BJ (cell line): Measurements from ENCODE around the gene RBP4. TPM values are rescaled to one million over a fixed set of nuclear protein-coding genes. Genes with fewer than 3 reads are reported as not detected.

Experiments used
- CTCF ChIA-PET: fragments of 350-600 bp; formaldehyde crosslinking; extraction: SDS; loops from one replicate; lab custom pipeline; 2021; ENCODE audit warnings: antibody characterized with exemption, inconsistent platforms; lab: Yijun Ruan, JAX
- POLR2A ChIA-PET: fragments of 300-600 bp; sonication (Branson Sonifier 250); formaldehyde crosslinking; extraction: SDS; loops from one replicate; lab custom pipeline; 2021; ENCODE audit warnings: antibody characterized with exemption; lab: Charles Lee
- DNase-seq: peaks from one replicate; pipeline ENCODE4 v3.0.0-alpha.2; 2011; ENCODE audit warnings: low read depth
- H3K27me3 ChIP-seq: 2 replicates; pipeline ENCODE4 v1.6.0; 2011; ENCODE audit warnings: low read length; ENCODE audit not compliant: control insufficient read depth, insufficient read depth
- H3K36me3 ChIP-seq: 2 replicates; pipeline ENCODE4 v1.5.1; 2011; ENCODE audit warnings: low read length; ENCODE audit not compliant: control insufficient read depth, insufficient read depth
- H3K4me3 ChIP-seq: 2 replicates; pipeline ENCODE4 v1.5.1; 2011; ENCODE audit warnings: low read depth, mild to moderate bottlenecking, control low read depth, low read length
- CTCF ChIP-seq: IDR thresholded peaks from 2 replicates; pipeline ENCODE4 v1.5.1; 2011; ENCODE audit warnings: low read depth, mild to moderate bottlenecking, control low read depth, inconsistent platforms, low read length, moderate library complexity; ENCODE audit not compliant: insufficient read depth
- polyA plus RNA-seq: library from polyadenylated mRNA; depleted of rRNA; stranded (reverse); fragments of >200 nt; gene quantifications from 2 replicates; pipeline ENCODE4 v1.2.3, GENCODE V29; 2011

Gene RBP4
- polyA plus RNA-seq, 1 experiment, result 0.26 TPM

- Histone ChIP-seq H3K36me3 (no peaks in the 10 kb centered on the region), H3K4me3 (no peak overlapping the region), H3K27me3 (peaks cover 8% of the 10 kb centered on the region)
- CTCF ChIA-PET, result no interaction called here
- TF ChIP-seq CTCF, result no peak
- DNase-seq, result no peak
- POLR2A ChIA-PET, result no interaction called here
Measured at GRCh38 chr10:93597075-93597599, 3.9 kb downstream of the RBP4 start.

- ChIA-PET POLR2A (no interaction called here), CTCF (no interaction called here)
- no peak; the same call in 1 of the 2 replicates for TF ChIP-seq CTCF
- DNase-seq, result no peak
- Histone ChIP-seq H3K27me3 (peaks cover 6% of the 10 kb centered on the region), H3K36me3 (no peaks in the 10 kb centered on the region), H3K4me3 (no peak overlapping the region)
Measured at GRCh38 chr10:93596539-93596938, 4.5 kb downstream of the RBP4 start.

- CTCF ChIA-PET, result no interaction called here
- POLR2A ChIA-PET, result no interaction called here
- TF ChIP-seq CTCF, result no peak
Measured at GRCh38 chr10:93595378-93596161, 5.5 kb downstream of the RBP4 start.

GRCh38 chr10:93594518-93594917 lies 6.5 kb downstream of the RBP4 start:
- ChIA-PET POLR2A (no interaction called here), CTCF (no interaction called here)
- Histone ChIP-seq H3K4me3 (no peak overlapping the region), H3K27me3 (peaks cover 9% of the 10 kb centered on the region), H3K36me3 (no peaks in the 10 kb centered on the region)
- no peak for DNase-seq
- no peak for TF ChIP-seq CTCF

More at GRCh38 chr10:93595378-93596161, 5.5 kb downstream of the RBP4 start:
- Histone ChIP-seq H3K36me3 (no peaks in the 10 kb centered on the region), H3K27me3 (peaks cover 6% of the 10 kb centered on the region), H3K4me3 (no peak overlapping the region)
- DNase-seq, result no peak

- no peak for DNase-seq
- ChIA-PET CTCF (no interaction called here), POLR2A (no interaction called here)
- no peak overlapping the region for H3K4me3 ChIP-seq
- H3K27me3 ChIP-seq, result peaks cover 12% of the 10 kb centered on the region
- no peaks in the 10 kb centered on the region for H3K36me3 ChIP-seq
- no peak for TF ChIP-seq CTCF
Measured at GRCh38 chr10:93593749-93594148, 7.3 kb downstream of the RBP4 start.
